ENCODE measurements around the gene TNNI3. TPM values are rescaled to one million over a fixed set of nuclear protein-coding genes. Genes with fewer than 3 reads are reported as not detected.

The TNNI3 gene
- total and polyA plus RNA-seq, 2 of the 4 experiments (the other 2 are of a cell fraction), result not detected

GRCh38 chr19:55132453-55133129 is 24.9 kb downstream of the TNNI3 start:
- no peak overlapping the region for H3K14ac ChIP-seq (replicated peaks; ENCODE audit: low read depth, low read length)
- POLR2A ChIA-PET (ENCODE audit: unreplicated experiment), result no interaction called here
- H2AK5ac ChIP-seq (ENCODE audit: low read depth, low read length), result no peak overlapping the region
- H3K9ac ChIP-seq (ENCODE audit: low read depth, low read length), result no peak overlapping the region
- no peak overlapping the region for H3K18ac ChIP-seq (ENCODE audit: low read depth, low read length)
- intact Hi-C loops (cut with micrococcal nuclease) (no loop called here), dilution Hi-C loops (cut with HindIII; ENCODE audit: low sequenced_read_pairs, unreplicated experiment) (no loop called here), in situ Hi-C loops (cut with MboI; ENCODE audit: low sequenced_read_pairs) (no loop called here)
- H4K8ac ChIP-seq (ENCODE audit: low read depth in 2 of 2, low read length in 2 of 2), result no peak overlapping the region
- H2BK20ac ChIP-seq (ENCODE audit: low read depth, low read length), result no peak overlapping the region
- BruUV-seq (replicated peaks), result no TSS peak
- H3K9me1 ChIP-seq (ENCODE audit: insufficient read depth, low read length), result no peaks in the 10 kb centered on the region
- CTCF ChIA-PET, result interaction anchor here (0.5 kb wide), 1 partner anchor 27 kb away, joined by 3 read pairs; no protein-coding TSS in a partner anchor
- no peak overlapping the region for H4K5ac ChIP-seq (ENCODE audit: low read depth, low read length)
- H3K4ac ChIP-seq (ENCODE audit: low read depth, low read length), result no peak overlapping the region
- no CpG with 5 or more reads among the region's 14 CpGs for WGBS, 2 experiments (ENCODE audit: extremely low coverage in 2 of 2, insufficient read length in 1 of 2)
- H2BK15ac ChIP-seq (ENCODE audit: low read depth, low read length), result no peak overlapping the region
- no peaks in the 10 kb centered on the region for H4K20me1 ChIP-seq (ENCODE audit: insufficient read depth, low read length)
- no peak for TF ChIP-seq USF2 (IDR thresholded peaks at IDR 0.05; ENCODE audit: low read depth, low read length)
- TF ChIP-seq SMC3 (IDR thresholded peaks at IDR 0.05; ENCODE audit: low read depth, low read length), result no peak
- no peak for TF ChIP-seq FOS (IDR thresholded peaks at IDR 0.05; ENCODE audit: low read depth, low read length)
- TF ChIP-seq CTCF (conservative IDR thresholded peaks at IDR 0.05; ENCODE audit: low read depth, low read length), result 0 out of 2 replicates have a peak, but pooled peaks have one; percentile 17
- 0 out of 2 replicates have a peak, but pooled peaks have one; percentile 11 for TF ChIP-seq RAD21 (IDR thresholded peaks at IDR 0.05; ENCODE audit: low read length)
- TF ChIP-seq NFE2L2 (IDR thresholded peaks at IDR 0.05; ENCODE audit: low read depth, low read length), result no peak
- TF ChIP-seq MAZ (IDR thresholded peaks at IDR 0.05; ENCODE audit: borderline replicate concordance, low read depth, low read length), result no peak
- H2BK5ac ChIP-seq (ENCODE audit: low read depth, low read length, poor library complexity, severe bottlenecking), result no peak overlapping the region
- no peak overlapping the region for H2BK120ac ChIP-seq (ENCODE audit: low read depth, low read length)
- DNase-seq (no peak), ATAC-seq (ENCODE audit: low read depth) (no peak)
- no peak overlapping the region for H2AFZ ChIP-seq (replicated peaks; ENCODE audit: low read length, poor library complexity)
- H4K91ac ChIP-seq (ENCODE audit: insufficient read depth, low read depth, low read length), result no peak overlapping the region
- no peak overlapping the region for H3K4me3 ChIP-seq (ENCODE audit: insufficient read depth, low read depth, low read length)
- no peak overlapping the region for H3K23ac ChIP-seq (ENCODE audit: low read depth, low read length)
- no peak overlapping the region for H2AK9ac ChIP-seq (replicated peaks; ENCODE audit: low read depth, low read length, poor library complexity)
- no peaks in the 10 kb centered on the region for H3K9me3 ChIP-seq (ENCODE audit: control insufficient read depth, insufficient read depth, low read length)
- no peaks in the 10 kb centered on the region for H3K4me1 ChIP-seq (ENCODE audit: control insufficient read depth, insufficient read depth, low read length)
- H3K27me3 ChIP-seq (ENCODE audit: control insufficient read depth, insufficient read depth, low read length), result peaks cover 27% of the 10 kb centered on the region
- H3K4me2 ChIP-seq (ENCODE audit: low read depth, low read length), result no peak overlapping the region
- no peak overlapping the region for H3K27ac ChIP-seq (ENCODE audit: insufficient read depth, low read length)
- H3K79me1 ChIP-seq (ENCODE audit: low read depth in 1 of 2, low read length in 2 of 2), result no peaks in the 10 kb centered on the region
- H3K56ac ChIP-seq (ENCODE audit: extremely low read depth, insufficient read depth, low read length), result no peak overlapping the region
- H3K36me3 ChIP-seq (ENCODE audit: control insufficient read depth, insufficient read depth, low read length), result no peaks in the 10 kb centered on the region
